GM12891 (cell line): Measurements from ENCODE around the gene CFAP46.

Experiments used
- DNase-seq: peaks from one replicate; pipeline ENCODE4 v3.0.0; 2011; ENCODE audit warnings: low spot score; ENCODE audit not compliant: insufficient read length
- FAIRE-seq: peaks from 2 replicates; lab custom pipeline; 2011; peaks lifted over from hg19 to GRCh38; lab: Jason Lieb, UNC
- PAX5 ChIP-seq: IDR thresholded peaks from 2 replicates; pipeline ENCODE4 v1.6.1; 2011; ENCODE audit warnings: low read length, moderate library complexity, mild to moderate bottlenecking; ENCODE audit not compliant: insufficient read depth, severe bottlenecking
- POLR2A ChIP-seq: IDR thresholded peaks from 2 replicates; pipeline ENCODE4 v1.6.1; 2011; ENCODE audit warnings: low read depth, low read length, control low read depth
- POLR2AphosphoS5 ChIP-seq: IDR thresholded peaks from 2 replicates; pipeline ENCODE4 v1.6.1; 2011; ENCODE audit warnings: low read depth, low read length, control low read depth
- POU2F2 ChIP-seq: IDR thresholded peaks from 2 replicates; pipeline ENCODE4 v1.6.1; 2011; ENCODE audit warnings: low read depth, mild to moderate bottlenecking, control low read depth, low read length, moderate library complexity
- SPI1 ChIP-seq: IDR thresholded peaks from 2 replicates; pipeline ENCODE4 v1.6.1; 2011; ENCODE audit warnings: low read depth, low read length, control low read depth
- TAF1 ChIP-seq: IDR thresholded peaks from 2 replicates; pipeline ENCODE4 v1.6.1; 2011; ENCODE audit warnings: low read depth, low read length, control low read depth

The CFAP46 gene

DNA sequence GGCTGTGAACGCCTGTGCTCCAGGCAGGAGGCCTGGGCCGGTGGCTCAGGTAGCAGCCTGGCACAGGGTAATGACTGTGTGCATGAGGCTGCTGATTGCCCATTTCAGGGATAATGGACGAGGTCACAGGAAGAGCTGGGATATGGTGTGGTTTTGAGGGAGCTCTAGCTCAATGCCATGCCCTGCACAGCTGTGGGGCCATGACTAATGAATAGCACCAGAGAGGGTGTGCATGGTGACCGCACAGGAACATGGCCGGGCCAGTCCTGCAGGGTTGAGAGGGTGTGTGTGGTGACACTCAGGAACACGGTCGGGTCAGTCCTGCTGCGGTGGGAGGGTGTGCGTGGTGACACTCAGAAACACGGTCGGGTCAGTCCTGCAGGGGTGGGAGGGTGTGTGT is 178.3 kb downstream of the CFAP46 start:
- no peak for FAIRE-seq
- TF ChIP-seq PAX5 = no peak
- TF ChIP-seq POLR2AphosphoS5 = no peak
- no peak for TF ChIP-seq SPI1
- TF ChIP-seq TAF1 = no peak
- no peak for TF ChIP-seq POU2F2
- TF ChIP-seq POLR2A = no peak

DNA sequence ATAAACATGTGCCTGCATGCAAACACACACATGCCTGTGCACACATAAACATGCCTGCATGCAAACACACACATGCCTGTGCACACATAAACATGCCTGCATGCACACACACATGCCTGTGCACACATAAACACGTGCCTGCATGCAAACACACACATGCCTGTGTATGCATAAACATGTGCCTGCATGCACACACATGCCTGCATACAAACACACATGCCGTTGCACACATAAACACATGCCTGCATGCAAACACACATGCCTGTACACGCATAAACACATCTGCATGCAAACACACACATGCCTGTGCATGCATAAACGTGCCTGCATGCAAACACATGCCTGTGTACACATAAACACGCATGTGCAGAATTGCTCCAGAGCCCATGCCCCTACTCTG is 178.8 kb downstream of the CFAP46 start:
- TF ChIP-seq SPI1 = no peak
- no peak for TF ChIP-seq POU2F2
- no peak for TF ChIP-seq PAX5
- TF ChIP-seq POLR2AphosphoS5 = no peak
- no peak for TF ChIP-seq POLR2A
- TF ChIP-seq TAF1 = no peak

More for the DNA sequence above, 178.3 kb downstream of the CFAP46 start:
- no peak for DNase-seq

DNA sequence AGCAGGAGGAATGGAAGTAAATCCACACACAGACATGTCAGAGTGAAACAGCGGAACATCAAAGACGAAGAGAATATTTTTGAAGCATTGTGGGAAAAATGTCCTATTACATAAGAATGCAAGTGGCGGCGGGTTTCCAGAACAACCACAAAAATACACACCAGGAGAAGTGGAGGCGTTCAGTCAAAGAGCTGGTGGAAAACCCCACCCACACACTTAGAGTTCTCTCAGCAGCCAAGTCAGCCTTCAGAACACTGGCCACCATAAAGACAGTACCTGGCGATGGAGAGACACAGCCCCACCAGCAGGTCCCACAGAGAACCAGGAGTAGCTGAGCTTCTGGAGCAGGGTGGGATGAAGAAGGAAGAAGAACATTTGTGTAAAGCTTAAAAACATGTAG is 180.1 kb downstream of the CFAP46 start:
- no peak for FAIRE-seq
- DNase-seq = no peak
- no peak for TF ChIP-seq POLR2A
- TF ChIP-seq PAX5 = no peak
- TF ChIP-seq POLR2AphosphoS5 = no peak

More for the DNA sequence above, 178.8 kb downstream of the CFAP46 start:
- no peak for FAIRE-seq
- no peak for DNase-seq

DNA sequence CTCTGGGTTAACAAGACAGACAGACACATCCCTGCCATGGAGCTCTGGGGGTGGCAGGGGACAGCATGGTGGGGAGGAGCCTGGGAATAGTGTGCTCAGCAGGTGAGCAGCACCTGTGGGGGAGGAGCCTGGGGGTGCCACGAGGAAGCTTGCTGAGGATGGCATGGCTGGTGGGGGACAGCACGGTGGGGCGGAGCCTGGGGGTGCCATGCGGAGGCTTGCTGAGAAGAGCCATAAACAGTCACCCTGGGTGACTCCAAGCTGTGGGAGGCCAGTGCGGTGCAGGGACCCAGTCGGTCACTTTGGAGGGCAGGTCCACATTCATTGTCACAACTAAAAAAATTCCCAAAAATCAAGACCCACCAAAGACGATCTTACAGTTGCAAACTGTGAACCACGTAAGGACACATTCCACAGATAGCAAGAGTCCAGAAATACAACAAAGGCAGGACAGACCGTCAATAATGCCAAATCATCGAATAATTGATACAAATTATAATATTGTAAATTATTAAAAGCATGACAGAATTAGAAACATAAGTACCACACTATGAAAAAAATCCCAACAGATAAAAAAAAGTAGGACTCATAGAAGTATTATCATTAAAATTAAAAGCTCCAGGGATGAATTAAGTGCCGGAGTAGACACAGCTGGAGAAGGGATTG is 180.8 kb downstream of the CFAP46 start:
- FAIRE-seq (no peak), DNase-seq (no peak)
- TF ChIP-seq POU2F2 (no peak), PAX5 (no peak), POLR2AphosphoS5 (no peak), TAF1 (no peak), POLR2A (no peak), SPI1 (no peak)

DNA sequence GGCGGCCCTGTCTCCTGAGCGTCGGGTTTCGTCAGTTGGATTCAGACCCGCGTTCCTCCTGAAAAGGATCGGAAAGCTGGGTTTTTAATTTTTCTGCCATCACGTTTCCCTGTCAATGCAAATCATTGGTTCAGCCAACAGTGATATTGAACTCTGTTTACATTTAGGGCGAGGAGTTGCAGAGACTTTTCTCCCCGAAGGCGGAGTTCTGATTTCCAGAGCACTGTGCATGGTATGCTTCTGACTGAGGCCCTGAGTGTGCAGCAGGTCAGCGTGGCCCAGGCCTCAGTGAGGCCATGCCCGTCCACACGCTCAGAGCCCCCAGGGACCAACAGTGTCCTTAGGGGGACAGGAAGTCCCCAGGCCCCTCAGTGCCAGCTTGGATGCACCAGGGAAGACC is 183.5 kb downstream of the CFAP46 start:
- DNase-seq (no peak), FAIRE-seq (no peak)

More for the DNA sequence above, 183.5 kb downstream of the CFAP46 start:
- TF ChIP-seq PAX5 (no peak), SPI1 (no peak), POU2F2 (no peak), TAF1 (no peak), POLR2A (no peak), POLR2AphosphoS5 (no peak)
